Thoracic aorta (tissue), 2 donors: Measurements from ENCODE around the gene ZYG11A. TPM values are rescaled to one million over a fixed set of nuclear protein-coding genes. Genes with fewer than 3 reads are reported as not detected.

Experiments used
- ATAC-seq: fragments of 150-250 bp; one replicate; pipeline ENCODE4 v1.8.0; 2017; ENCODE audit warnings: low read depth; ENCODE audit not compliant: insufficient number of reproducible peaks, low FRiP score
- DNase-seq: peaks from one replicate; pipeline ENCODE4 v3.0.0-alpha.2; 2020; ENCODE audit warnings: low spot score
- H3K27ac ChIP-seq, 2 donors: fragments of 200-600 bp; sonication (generic); 1 replicate in 1 of 2; 2 replicates in 1 of 2; pipeline ENCODE4 v1.5.1; 2016; ENCODE audit warnings: mild to moderate bottlenecking in 2 of 2, moderate library complexity in 2 of 2
- H3K27me3 ChIP-seq: fragments of 200-600 bp; sonication (generic); replicated peaks from 2 replicates; pipeline ENCODE4 v1.6.0; 2016; ENCODE audit warnings: mild to moderate bottlenecking; ENCODE audit not compliant: insufficient read depth
- H3K36me3 ChIP-seq: fragments of 200-600 bp; sonication (generic); one replicate; pipeline ENCODE4 v1.5.1; 2016
- H3K4me1 ChIP-seq, 2 donors: fragments of 200-600 bp; sonication (generic); 1 replicate in 1 of 2; 2 replicates in 1 of 2; pipeline versions ENCODE4 v1.5.1 to v1.6.0; 2016; ENCODE audit warnings: low read depth in 2 of 2, mild to moderate bottlenecking in 1 of 2; ENCODE audit not compliant: control insufficient read depth in 1 of 2
- H3K4me3 ChIP-seq: fragments of 200-600 bp; sonication (generic); 2 replicates; pipeline ENCODE4 v1.5.1; 2016; ENCODE audit warnings: mild to moderate bottlenecking
- H3K9me3 ChIP-seq: fragments of 200-600 bp; sonication (generic); 2 replicates; pipeline ENCODE4 v1.5.1; 2016
- CTCF ChIP-seq: fragments of 200-600 bp; sonication (generic); IDR thresholded peaks from one replicate; pipeline ENCODE4 v1.5.1; 2019; ENCODE audit warnings: antibody characterized with exemption
- total RNA-seq, 2 donors: library from RNA; depleted of rRNA; stranded (reverse); fragments of >200 nt; gene quantifications; one replicate each; pipeline versions ENCODE4 v1.1.0 to v1.2.3, GENCODE V29; 2016

The ZYG11A gene
- total RNA-seq, 2 donors from 2014 or later: not detected

- no peaks in the 10 kb centered on the region for H3K27me3 ChIP-seq
- H3K27ac ChIP-seq: no peak overlapping the region
- ATAC-seq (no peak), DNase-seq (no peak)
- H3K36me3 ChIP-seq: no peaks in the 10 kb centered on the region
- H3K9me3 ChIP-seq: no peaks in the 10 kb centered on the region
- no peak for TF ChIP-seq CTCF
- no peaks in the 10 kb centered on the region for H3K4me1 ChIP-seq
- H3K4me3 ChIP-seq: no peak overlapping the region
Measured at GRCh38 chr1:52937433-52938182, 95.0 kb downstream of the ZYG11A start.

- no peak for DNase-seq
- no peak for ATAC-seq
Measured at GRCh38 chr1:52938183-52938451, 95.6 kb downstream of the ZYG11A start.

GRCh38 chr1:52943876-52944416 lies 101.4 kb downstream of the ZYG11A start:
- Histone ChIP-seq H3K27me3 (no peaks in the 10 kb centered on the region), H3K9me3 (no peaks in the 10 kb centered on the region), H3K36me3 (no peaks in the 10 kb centered on the region), H3K4me1 (peaks cover 0 to 9% of the 10 kb centered on the region in 2 donors), H3K27ac (no peak overlapping the region), H3K4me3 (no peak overlapping the region)
- ATAC-seq (no peak), DNase-seq (no peak)
- TF ChIP-seq CTCF: no peak

More at GRCh38 chr1:52938183-52938451, 95.6 kb downstream of the ZYG11A start:
- H3K27me3 ChIP-seq: no peaks in the 10 kb centered on the region
- no peaks in the 10 kb centered on the region for H3K36me3 ChIP-seq
- H3K4me3 ChIP-seq: no peak overlapping the region
- H3K27ac ChIP-seq: no peak overlapping the region
- H3K9me3 ChIP-seq: no peaks in the 10 kb centered on the region
- TF ChIP-seq CTCF: no peak
- H3K4me1 ChIP-seq: no peaks in the 10 kb centered on the region

GRCh38 chr1:52944566-52944965 lies 102.0 kb downstream of the ZYG11A start:
- DNase-seq (no peak), ATAC-seq (no peak)
- H3K27ac ChIP-seq: no peak overlapping the region
- H3K4me3 ChIP-seq: no peak overlapping the region
- H3K9me3 ChIP-seq: no peaks in the 10 kb centered on the region
- peaks cover 0 to 9% of the 10 kb centered on the region in 2 donors for H3K4me1 ChIP-seq
- H3K36me3 ChIP-seq: no peaks in the 10 kb centered on the region
- TF ChIP-seq CTCF: no peak
- no peaks in the 10 kb centered on the region for H3K27me3 ChIP-seq

Other genes starting within 250 kb of the ZYG11A start
- gene GPX7, start 240.4 kb upstream of the ZYG11A start, total RNA-seq: 10 to 100 TPM; 10.2 to 25.9 TPM
- under 1 TPM in 1 of 2 donors, not detected in 1; 0.54 TPM for gene SHISAL2A, start 209.6 kb upstream of the ZYG11A start, total RNA-seq
- 1 to 10 TPM; 4.6 to 9.9 TPM for gene COA7, start 144.4 kb upstream of the ZYG11A start, total RNA-seq
- gene ZYG11B, start 116.3 kb upstream of the ZYG11A start, total RNA-seq: 10 to 100 TPM; 41.6 to 46.8 TPM
- gene ECHDC2, start 79.0 kb downstream of the ZYG11A start, total RNA-seq: 100 to 1,000 TPM; 145 to 150 TPM
- 10 to 100 TPM; 75.1 to 99.9 TPM for gene SCP2, start 84.5 kb downstream of the ZYG11A start, total RNA-seq
- 100 to 1,000 TPM; 119 to 152 TPM for gene PODN, start 219.5 kb downstream of the ZYG11A start, total RNA-seq